Stimulated activated naive CD8-positive, alpha-beta T cell treated with anti-CD3 and anti-CD28 coated beads, Interleukin-15, Interleukin-2, amounts not matched to agents 100 ng/mL and 50 ng/mL, for 24 hours (primary cell): ENCODE results near the gene PRH1.

Experiments
- H3K27ac Mint-ChIP-seq: one replicate; pipeline ENCODE4 v1.8.0; 2021; ENCODE audit warnings: mild to moderate bottlenecking, mixed read lengths
- H3K27me3 Mint-ChIP-seq: one replicate; pipeline ENCODE4 v1.8.0; 2021; ENCODE audit warnings: mixed read lengths
- H3K36me3 Mint-ChIP-seq: one replicate; pipeline ENCODE4 v1.8.0; 2021; ENCODE audit warnings: low read depth, mixed read lengths
- H3K4me1 Mint-ChIP-seq: one replicate; pipeline ENCODE4 v1.8.0; 2021; ENCODE audit warnings: low read depth, mixed read lengths
- H3K4me3 Mint-ChIP-seq: one replicate; pipeline ENCODE4 v1.8.0; 2021; ENCODE audit warnings: mild to moderate bottlenecking, mixed read lengths
- H3K9me3 Mint-ChIP-seq: one replicate; pipeline ENCODE4 v1.8.0; 2021; ENCODE audit warnings: mixed read lengths

PRH1 gene

DNA sequence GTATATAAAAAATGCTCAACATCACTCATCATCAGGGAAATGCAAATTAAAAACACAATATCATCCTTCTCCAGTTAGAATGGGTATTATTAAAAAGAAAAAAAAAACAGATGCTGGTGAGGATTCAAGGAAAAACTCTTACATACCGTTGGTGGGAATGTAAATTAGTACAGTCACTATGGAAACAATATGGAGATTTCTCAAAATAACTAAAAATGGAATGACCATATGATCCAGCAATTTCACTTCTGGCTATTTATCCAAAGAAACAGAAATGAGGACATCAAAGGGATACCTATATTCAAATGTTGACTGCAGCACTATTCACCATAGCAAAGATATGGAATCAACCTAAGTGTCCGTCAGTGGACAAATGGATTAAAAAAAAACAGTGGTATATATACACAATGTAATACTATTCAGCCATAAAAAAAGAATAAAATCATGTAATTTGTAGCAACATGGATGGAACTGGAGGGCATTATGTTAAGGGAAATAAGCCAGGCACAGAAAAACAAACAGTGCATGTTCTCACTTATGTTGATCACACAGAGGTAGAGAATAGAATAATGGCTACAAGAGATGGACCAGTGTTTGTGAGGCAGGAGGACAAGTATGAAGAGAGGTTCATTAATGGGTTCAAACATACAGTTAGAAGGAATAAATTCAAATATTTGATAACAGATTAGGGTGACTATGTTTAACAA, 20.4 kb downstream of the PRH1 start:
- no peaks in the 10 kb centered on the region for H3K4me1 Mint-ChIP-seq
- no peak overlapping the region for H3K4me3 Mint-ChIP-seq
- no peaks in the 10 kb centered on the region for H3K27me3 Mint-ChIP-seq
- H3K36me3 Mint-ChIP-seq: peaks cover 86% of the 10 kb centered on the region
- no peak overlapping the region for H3K27ac Mint-ChIP-seq
- H3K9me3 Mint-ChIP-seq: peaks cover 45% of the 10 kb centered on the region

DNA sequence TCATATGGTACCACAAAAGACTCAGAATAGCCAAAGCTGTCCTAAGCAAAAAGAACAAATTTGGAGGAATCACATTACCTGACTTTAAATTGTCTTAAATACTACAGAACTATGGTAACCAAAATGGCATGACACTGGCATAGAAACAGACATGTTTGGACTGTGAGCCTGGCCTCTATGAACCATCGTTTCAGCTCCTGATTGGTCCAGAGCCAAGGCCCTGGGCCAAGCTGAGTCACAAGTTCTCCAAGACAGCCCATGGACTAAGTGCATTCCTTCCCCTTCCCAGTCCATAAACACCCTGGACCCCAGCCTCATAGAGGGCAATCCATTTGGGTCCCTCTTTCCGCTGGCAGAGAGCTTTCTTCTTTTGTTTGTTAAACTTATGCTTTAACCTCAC, 22.7 kb downstream of the PRH1 start:
- Mint-ChIP-seq H3K4me1 (no peaks in the 10 kb centered on the region), H3K4me3 (no peak overlapping the region), H3K27me3 (no peaks in the 10 kb centered on the region), H3K27ac (no peak overlapping the region), H3K36me3 (peaks cover 90% of the 10 kb centered on the region), H3K9me3 (peaks cover 63% of the 10 kb centered on the region)

DNA sequence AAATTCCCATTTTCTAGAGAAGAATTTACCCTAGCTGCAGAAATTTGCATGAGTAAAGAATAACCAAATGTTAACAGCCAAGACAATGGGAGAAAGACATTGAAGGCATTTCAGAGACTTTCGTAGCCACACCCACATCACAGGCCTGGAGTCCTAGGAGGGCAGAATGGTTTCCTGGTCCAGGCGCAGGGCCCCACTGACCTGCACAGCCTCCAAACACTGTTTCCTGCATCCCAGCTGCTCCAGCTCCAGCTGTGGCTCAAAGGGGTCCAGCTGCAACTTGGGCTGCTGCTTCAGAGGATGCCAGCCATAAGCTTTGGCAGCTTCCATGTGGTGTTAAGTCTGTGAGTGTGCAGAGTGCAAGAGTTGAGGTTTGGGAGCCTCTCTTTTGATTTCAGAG, 28.2 kb downstream of the PRH1 start:
- peaks cover 23% of the 10 kb centered on the region for H3K4me1 Mint-ChIP-seq
- H3K9me3 Mint-ChIP-seq: peaks cover 36% of the 10 kb centered on the region
- H3K4me3 Mint-ChIP-seq: no peak overlapping the region
- no peaks in the 10 kb centered on the region for H3K27me3 Mint-ChIP-seq
- no peak overlapping the region for H3K27ac Mint-ChIP-seq
- peaks cover 54% of the 10 kb centered on the region for H3K36me3 Mint-ChIP-seq

DNA sequence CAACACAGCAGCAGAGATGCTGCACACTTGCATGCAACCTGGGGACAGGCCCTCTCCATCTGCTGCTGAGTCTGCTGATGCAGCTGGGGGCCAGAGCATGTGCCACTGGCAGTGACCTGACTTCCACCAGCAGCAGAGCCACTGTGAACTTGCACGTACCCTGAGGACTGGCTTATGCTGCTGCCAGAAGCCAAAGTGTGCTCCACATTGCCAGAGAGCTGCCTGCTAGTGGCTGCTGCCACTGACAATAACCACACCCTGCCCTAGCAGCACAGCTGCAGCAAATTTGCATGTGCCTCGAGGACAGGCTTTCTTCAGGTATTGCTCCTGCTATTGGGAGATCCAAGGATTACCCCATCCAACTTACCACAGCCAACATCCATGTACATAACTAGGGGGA, 30.3 kb downstream of the PRH1 start:
- Mint-ChIP-seq H3K4me3 (no peak overlapping the region), H3K27me3 (no peaks in the 10 kb centered on the region), H3K36me3 (peaks cover 41% of the 10 kb centered on the region), H3K9me3 (peaks cover 20% of the 10 kb centered on the region), H3K4me1 (peaks cover 37% of the 10 kb centered on the region), H3K27ac (no peak overlapping the region)

DNA sequence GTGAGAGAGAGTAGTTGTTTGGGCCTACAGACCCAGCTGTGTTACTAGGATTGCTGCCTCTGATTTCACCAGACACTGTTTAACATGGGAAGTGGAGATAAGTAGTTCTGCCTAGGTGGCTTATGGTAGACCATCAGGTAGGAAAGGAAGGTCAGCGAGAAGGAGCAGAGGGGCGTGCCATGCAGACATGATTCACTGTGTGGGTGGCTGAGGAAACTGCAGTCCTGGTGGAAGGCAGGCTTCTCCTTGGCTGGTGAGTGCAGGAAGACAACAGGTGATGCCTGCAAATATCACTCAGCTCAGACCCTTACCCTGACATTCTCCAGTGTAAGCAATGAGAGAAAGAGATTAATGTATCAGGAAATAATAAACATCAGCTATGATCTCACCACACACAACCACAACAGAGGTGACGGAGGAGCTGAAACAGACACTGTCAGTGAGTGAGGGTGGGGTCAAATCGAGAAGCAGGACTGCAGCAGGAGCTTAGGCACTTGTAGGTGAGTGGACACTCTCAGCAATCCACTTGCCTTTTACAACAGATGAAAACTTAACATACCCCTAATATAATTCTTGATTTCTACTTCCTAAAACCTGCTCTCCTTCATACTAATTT, 32.7 kb downstream of the PRH1 start:
- no peak overlapping the region for H3K4me3 Mint-ChIP-seq

DNA sequence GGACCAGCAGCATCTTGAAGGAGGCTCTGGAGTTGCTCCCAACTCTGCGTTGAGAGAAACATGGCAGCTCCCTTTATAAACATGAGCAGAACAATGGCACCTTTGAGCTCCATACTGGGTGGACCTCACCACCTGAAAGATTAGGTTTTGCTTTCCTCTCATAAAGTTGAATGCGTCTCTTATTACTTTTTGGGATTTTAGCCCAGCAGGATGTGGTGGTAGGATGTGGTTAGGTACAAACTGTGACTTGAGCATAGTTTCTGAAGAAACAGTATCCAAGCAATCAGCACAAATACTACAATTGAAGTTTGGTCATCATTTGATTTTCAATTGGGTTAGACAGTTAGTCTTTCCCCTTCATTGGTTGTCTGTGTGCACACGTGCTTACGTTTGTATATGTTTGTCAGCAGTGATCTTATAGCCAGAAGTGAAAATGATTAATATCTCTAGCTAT, 34.6 kb downstream of the PRH1 start, which contains the start of gene PRR4:
PRR4 (minus strand) TSS at position 51 of the 454 bp plus-strand sequence; CDS start at position 13, 38 bp downstream.
- peaks cover 37% of the 10 kb centered on the region for H3K4me1 Mint-ChIP-seq
- peaks cover 32% of the 10 kb centered on the region for H3K36me3 Mint-ChIP-seq
- H3K4me3 Mint-ChIP-seq: no peak within 1 kb of the TSS
- no peaks in the 10 kb centered on the region for H3K27me3 Mint-ChIP-seq
- no peak within 1 kb of the TSS for H3K27ac Mint-ChIP-seq
- H3K9me3 Mint-ChIP-seq: no peaks in the 10 kb centered on the region

More for the DNA sequence above, 32.7 kb downstream of the PRH1 start:
- Mint-ChIP-seq H3K36me3 (peaks cover 32% of the 10 kb centered on the region), H3K27ac (no peak overlapping the region), H3K4me1 (peaks cover 37% of the 10 kb centered on the region), H3K9me3 (no peaks in the 10 kb centered on the region), H3K27me3 (no peaks in the 10 kb centered on the region)

DNA sequence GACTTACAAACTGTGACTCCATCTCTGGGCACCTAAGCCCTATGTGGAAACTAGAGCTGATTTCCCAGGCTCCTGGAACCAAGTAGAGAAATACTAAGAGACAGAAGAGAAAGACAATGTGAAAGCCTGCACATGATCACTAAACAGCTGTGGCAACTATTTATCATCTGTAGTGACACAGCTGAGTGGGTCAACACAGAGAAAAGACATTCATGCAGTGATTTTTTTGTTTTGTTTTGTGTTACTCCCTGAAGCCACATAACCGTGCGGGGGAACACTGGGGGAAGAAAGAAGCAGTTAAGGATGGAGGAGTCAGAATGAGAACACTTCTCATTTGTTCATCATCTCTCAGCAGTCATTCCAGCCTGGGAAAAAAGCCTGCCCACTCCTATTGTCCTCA, 36.3 kb downstream of the PRH1 start:
- Mint-ChIP-seq H3K27me3 (no peaks in the 10 kb centered on the region), H3K4me3 (no peak overlapping the region), H3K9me3 (no peaks in the 10 kb centered on the region), H3K27ac (no peak overlapping the region), H3K36me3 (peaks cover 32% of the 10 kb centered on the region), H3K4me1 (peaks cover 34% of the 10 kb centered on the region)

DNA sequence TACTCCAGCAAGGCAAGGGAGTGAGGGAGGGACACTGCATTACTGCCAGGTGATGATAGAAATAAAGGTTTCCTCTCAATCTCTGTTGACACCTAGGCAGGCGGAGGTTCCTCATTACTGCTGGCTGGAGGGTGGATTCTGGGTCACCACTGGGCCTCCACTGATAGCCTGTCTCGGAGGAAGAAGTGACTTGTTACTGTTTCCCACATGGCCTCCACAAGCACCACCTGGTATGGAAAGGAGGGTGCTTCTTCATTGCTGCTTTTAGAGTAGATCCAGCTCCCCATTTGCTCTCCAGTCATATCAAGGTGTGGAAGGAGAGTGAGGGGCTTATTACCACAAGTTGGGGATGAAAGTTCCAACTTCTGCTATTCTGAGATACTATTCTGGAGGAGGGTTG, 41.2 kb downstream of the PRH1 start:
- no peaks in the 10 kb centered on the region for H3K27me3 Mint-ChIP-seq
- H3K4me1 Mint-ChIP-seq: no peaks in the 10 kb centered on the region
- H3K27ac Mint-ChIP-seq: no peak overlapping the region
- H3K4me3 Mint-ChIP-seq: no peak overlapping the region
- peaks cover 4% of the 10 kb centered on the region for H3K9me3 Mint-ChIP-seq
- H3K36me3 Mint-ChIP-seq: peaks cover 41% of the 10 kb centered on the region

DNA sequence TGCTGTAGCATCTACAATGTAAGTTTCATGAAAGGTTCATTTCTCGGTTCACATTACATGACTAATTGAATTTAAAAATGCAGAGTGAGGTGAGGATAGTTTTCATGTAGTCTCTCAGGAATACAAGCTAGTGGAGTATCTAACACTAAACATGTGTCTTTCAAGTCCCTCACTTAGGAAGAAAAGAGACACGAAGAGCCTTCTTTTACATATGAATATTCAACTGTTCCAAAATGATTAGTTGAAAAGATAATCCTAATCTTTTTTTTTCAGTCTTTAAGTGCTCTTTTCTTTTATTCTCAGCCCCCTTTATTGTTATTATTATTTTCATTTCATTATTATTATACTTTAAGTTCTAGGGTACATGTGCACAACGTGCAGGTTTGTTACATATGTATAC, 45.6 kb downstream of the PRH1 start:
- Mint-ChIP-seq H3K27ac (no peak overlapping the region), H3K27me3 (no peaks in the 10 kb centered on the region), H3K36me3 (peaks cover 16% of the 10 kb centered on the region), H3K4me3 (no peak overlapping the region), H3K9me3 (peaks cover 4% of the 10 kb centered on the region), H3K4me1 (no peaks in the 10 kb centered on the region)
